Measurements from ENCODE around the gene PSMD12.

GRCh38 chr17:67366193-67367157 lies at the start of gene PSMD12:
- no peak for TF ChIP-seq EP300 (IDR thresholded peaks at IDR 0.05)
- peak in 1 of 4 experiments; percentile 42 for TF ChIP-seq CTCF (IDR thresholded peaks at IDR 0.05)
- peak; percentile 73 for TF ChIP-seq POLR2A (IDR thresholded peaks at IDR 0.05)
- TF ChIP-seq POLR2AphosphoS5 (IDR thresholded peaks at IDR 0.05) = peak; percentile 90
